ENCODE results near the gene HOOK2. TPM values are rescaled to one million over a fixed set of nuclear protein-coding genes. Genes with fewer than 3 reads are reported as not detected.

Gene HOOK2
- total and polyA plus RNA-seq, 9 of the 15 experiments (the other 6 are each of a cell fraction or from before 2014, with no cell fraction given) = 1.3 to 17.2 (median 9.9) TPM

DNA sequence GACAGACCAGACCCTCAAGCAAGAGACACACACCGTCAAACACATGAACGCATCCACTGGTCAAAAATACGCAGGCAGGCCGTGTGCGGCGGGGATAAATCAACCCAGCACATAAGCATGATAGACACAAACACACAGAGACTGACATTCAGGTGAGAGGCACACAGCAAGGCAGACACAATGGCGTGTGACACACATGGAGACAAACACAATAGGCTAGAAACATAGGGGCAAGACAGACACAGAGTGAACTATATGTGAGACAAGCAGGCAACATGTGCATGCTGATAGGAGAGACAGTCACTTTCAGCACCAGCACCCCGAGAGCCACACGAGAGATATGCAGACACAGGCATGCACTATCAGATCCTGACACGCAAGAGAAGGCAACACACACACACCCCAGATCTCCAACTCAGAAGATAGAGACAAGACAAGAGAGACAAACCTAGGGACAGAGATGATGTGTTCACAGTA, 9.1 kb upstream of the HOOK2 start:
- Histone ChIP-seq H3K9me3 (replicated peaks; ENCODE audit: control insufficient read depth, insufficient read depth, low read depth, low read length) (no peaks in the 10 kb centered on the region), H3K27ac (ENCODE audit: extremely low read depth, low read depth, low read length) (peak overlapping the region; percentile 97), H3K4me1 (replicated peaks in 1 of 2; ENCODE audit: control insufficient read depth in 2 of 2, insufficient read depth in 2 of 2, low read length in 2 of 2) (peaks cover 69 to 71% of the 10 kb centered on the region in 2 experiments), H3K4me2 (ENCODE audit: insufficient read depth, low read length) (peak overlapping the region; percentile 95), H3K79me2 (ENCODE audit: control insufficient read depth, insufficient read depth, low read length) (peaks cover 4% of the 10 kb centered on the region; the same call in 1 of the 3 replicates), H2AFZ (ENCODE audit: low read depth, low read length) (peak overlapping the region; percentile 82), H3K27me3 (ENCODE audit: control insufficient read depth in 2 of 2, insufficient read depth in 2 of 2, low read length in 2 of 2) (no peaks in the 10 kb centered on the region), H3K4me3 (no peak overlapping the region; the same call in 1 of the 2 replicates), H3K9ac (ENCODE audit: insufficient read depth in 1 of 2, low read depth in 2 of 2, low read length in 2 of 2) (peak overlapping the region; percentile 73 to 74), H4K20me1 (replicated peaks; ENCODE audit: control insufficient read depth, insufficient read depth, low read length) (no peaks in the 10 kb centered on the region), H3K9me1 (ENCODE audit: control insufficient read depth, insufficient read depth, low read length) (no peaks in the 10 kb centered on the region), H3K36me3 (ENCODE audit: control insufficient read depth, insufficient read depth, low read length) (no peaks in the 10 kb centered on the region)
- peak; percentile 70 for ATAC-seq
- ChIA-PET CTCF (ENCODE audit: low intra/inter-chr PET ratio) (interaction anchor here (0.6 kb wide), 1 partner anchor 177 kb away, joined by 4 read pairs; no protein-coding TSS in a partner anchor), POLR2A (no interaction called here)
- peak; percentile 62 to 91 (median 76) for DNase-seq (ENCODE audit: extremely low read depth in 1 of 4, low spot score in 3 of 4)
- in situ Hi-C loops (cut with MboI) (no loop called here), intact Hi-C loops (cut with micrococcal nuclease) (no loop called here)
- BruUV-seq (replicated peaks) = no TSS peak
- WGBS (ENCODE audit: insufficient coverage, low coverage, missing lambda C conversion rate) = 5% methylated on average over 10 of the region's 10 CpGs
- peak; percentile 98 for FAIRE-seq
- peak; percentile 96 for TF ChIP-seq SMAD4 (CRISPR knock-in tag; conservative IDR thresholded peaks at IDR 0.05)
- peak; percentile 69 for TF ChIP-seq DMBX1 (CRISPR knock-in tag; IDR thresholded peaks at IDR 0.05; ENCODE audit: borderline replicate concordance)
- peak; percentile 86; the same call in 1 of the 2 replicates for TF ChIP-seq SMARCA5 (IDR thresholded peaks at IDR 0.05)
- TF ChIP-seq ZNF766 (CRISPR knock-in tag; conservative IDR thresholded peaks at IDR 0.05) = peak; percentile 65; the same call in 1 of the 2 replicates
- no peak for TF ChIP-seq POLR3G (IDR thresholded peaks at IDR 0.05; ENCODE audit: extremely low read depth, insufficient read length, insufficient replicate concordance)
- TF ChIP-seq MEIS2 (IDR thresholded peaks at IDR 0.05; ENCODE audit: partially characterized antibody) = peak; percentile 83
- TF ChIP-seq LARP7 (IDR thresholded peaks at IDR 0.05) = peak; percentile 59; the same call in 1 of the 2 replicates
- no peak for TF ChIP-seq HNRNPLL (IDR thresholded peaks at IDR 0.05; ENCODE audit: low read depth, low read length, poor library complexity, severe bottlenecking)
- TF ChIP-seq, protein P1, sequence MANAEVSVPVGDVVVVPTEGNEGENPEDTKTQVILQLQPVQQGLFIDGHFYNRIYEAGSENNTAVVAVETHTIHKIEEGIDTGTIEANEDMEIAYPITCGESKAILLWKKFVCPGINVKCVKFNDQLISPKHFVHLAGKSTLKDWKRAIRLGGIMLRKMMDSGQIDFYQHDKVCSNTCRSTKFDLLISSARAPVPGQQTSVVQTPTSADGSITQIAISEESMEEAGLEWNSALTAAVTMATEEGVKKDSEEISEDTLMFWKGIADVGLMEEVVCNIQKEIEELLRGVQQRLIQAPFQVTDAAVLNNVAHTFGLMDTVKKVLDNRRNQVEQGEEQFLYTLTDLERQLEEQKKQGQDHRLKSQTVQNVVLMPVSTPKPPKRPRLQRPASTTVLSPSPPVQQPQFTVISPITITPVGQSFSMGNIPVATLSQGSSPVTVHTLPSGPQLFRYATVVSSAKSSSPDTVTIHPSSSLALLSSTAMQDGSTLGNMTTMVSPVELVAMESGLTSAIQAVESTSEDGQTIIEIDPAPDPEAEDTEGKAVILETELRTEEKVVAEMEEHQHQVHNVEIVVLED (CRISPR knock-in tag; IDR thresholded peaks at IDR 0.05) = 0 out of 2 replicates have a peak, but pooled peaks have one; percentile 3
- peak; percentile 92 for TF ChIP-seq GATAD2A (IDR thresholded peaks at IDR 0.05)
- peak; percentile 96 for TF ChIP-seq SOX6 (IDR thresholded peaks at IDR 0.05)
- TF ChIP-seq, protein P2, sequence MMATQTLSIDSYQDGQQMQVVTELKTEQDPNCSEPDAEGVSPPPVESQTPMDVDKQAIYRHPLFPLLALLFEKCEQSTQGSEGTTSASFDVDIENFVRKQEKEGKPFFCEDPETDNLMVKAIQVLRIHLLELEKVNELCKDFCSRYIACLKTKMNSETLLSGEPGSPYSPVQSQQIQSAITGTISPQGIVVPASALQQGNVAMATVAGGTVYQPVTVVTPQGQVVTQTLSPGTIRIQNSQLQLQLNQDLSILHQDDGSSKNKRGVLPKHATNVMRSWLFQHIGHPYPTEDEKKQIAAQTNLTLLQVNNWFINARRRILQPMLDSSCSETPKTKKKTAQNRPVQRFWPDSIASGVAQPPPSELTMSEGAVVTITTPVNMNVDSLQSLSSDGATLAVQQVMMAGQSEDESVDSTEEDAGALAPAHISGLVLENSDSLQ (IDR thresholded peaks at IDR 0.05) = peak; percentile 84
- TF ChIP-seq RFX1 (IDR thresholded peaks at IDR 0.05) = no peak
- TF ChIP-seq MTA2 (IDR thresholded peaks at IDR 0.05; ENCODE audit: low read depth) = peak; percentile 91
- peak; percentile 96 for TF ChIP-seq NCOR1 (IDR thresholded peaks at IDR 0.05)
- TF ChIP-seq CXXC5 (CRISPR knock-in tag; IDR thresholded peaks at IDR 0.05) = peak; percentile 77
- 0 out of 2 replicates have a peak, but pooled peaks have one; percentile 11 for TF ChIP-seq PYGO2 (tag; IDR thresholded peaks at IDR 0.05)
- TF ChIP-seq ZKSCAN8 (CRISPR knock-in tag; IDR thresholded peaks at IDR 0.05) = no peak
- 0 out of 4 replicates have a peak, but pooled peaks of 1 of the 2 experiments have one; percentile 4 for TF ChIP-seq RAD21 (CRISPR knock-in tag; conservative IDR thresholded peaks at IDR 0.05 in 1 of 2, IDR thresholded peaks at IDR 0.05 in 1 of 2)
- TF ChIP-seq RNF2 (IDR thresholded peaks at IDR 0.05) = peak; percentile 86
